Measurements from ENCODE around the gene POLRMT.

DNA sequence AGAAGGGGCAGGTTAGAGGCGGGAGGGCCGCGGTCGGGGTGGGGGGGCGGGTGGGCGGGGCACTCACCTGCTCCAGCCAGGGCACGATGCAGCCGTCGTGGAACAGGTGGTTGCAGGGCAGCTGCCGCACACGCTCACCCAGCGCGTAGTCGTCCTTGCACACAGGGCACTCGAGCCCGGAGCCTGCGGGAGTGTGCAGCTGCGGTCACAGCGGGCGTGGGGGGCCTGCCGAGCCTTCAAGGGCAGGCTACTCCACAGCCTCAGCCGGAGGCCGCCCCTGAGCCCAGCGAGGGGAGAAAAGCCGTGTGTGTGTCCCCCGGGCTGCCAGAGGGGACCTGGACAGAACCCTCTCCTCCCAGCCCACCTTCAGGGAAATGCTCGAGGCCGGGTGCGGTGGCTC, 15.0 kb upstream of the POLRMT start:
- TF ChIP-seq ZNF791 (tag by site-specific recombination; IDR thresholded peaks at IDR 0.05) (no peak), ZNF175 (tag by site-specific recombination; IDR thresholded peaks at IDR 0.05) (no peak), YY1 (tag by site-specific recombination; IDR thresholded peaks at IDR 0.05) (no peak), TCF7L2 (IDR thresholded peaks at IDR 0.05; ENCODE audit: borderline replicate concordance, low read depth, low read length) (no peak), GLIS1 (tag by site-specific recombination; IDR thresholded peaks at IDR 0.05) (no peak), ZNF214 (tag by site-specific recombination; IDR thresholded peaks at IDR 0.05; ENCODE audit: borderline replicate concordance) (no peak), ZNF223 (tag by site-specific recombination; IDR thresholded peaks at IDR 0.05) (no peak), ZNF114 (tag by site-specific recombination; IDR thresholded peaks at IDR 0.05) (no peak)
- TF ChIP-seq, protein P1, sequence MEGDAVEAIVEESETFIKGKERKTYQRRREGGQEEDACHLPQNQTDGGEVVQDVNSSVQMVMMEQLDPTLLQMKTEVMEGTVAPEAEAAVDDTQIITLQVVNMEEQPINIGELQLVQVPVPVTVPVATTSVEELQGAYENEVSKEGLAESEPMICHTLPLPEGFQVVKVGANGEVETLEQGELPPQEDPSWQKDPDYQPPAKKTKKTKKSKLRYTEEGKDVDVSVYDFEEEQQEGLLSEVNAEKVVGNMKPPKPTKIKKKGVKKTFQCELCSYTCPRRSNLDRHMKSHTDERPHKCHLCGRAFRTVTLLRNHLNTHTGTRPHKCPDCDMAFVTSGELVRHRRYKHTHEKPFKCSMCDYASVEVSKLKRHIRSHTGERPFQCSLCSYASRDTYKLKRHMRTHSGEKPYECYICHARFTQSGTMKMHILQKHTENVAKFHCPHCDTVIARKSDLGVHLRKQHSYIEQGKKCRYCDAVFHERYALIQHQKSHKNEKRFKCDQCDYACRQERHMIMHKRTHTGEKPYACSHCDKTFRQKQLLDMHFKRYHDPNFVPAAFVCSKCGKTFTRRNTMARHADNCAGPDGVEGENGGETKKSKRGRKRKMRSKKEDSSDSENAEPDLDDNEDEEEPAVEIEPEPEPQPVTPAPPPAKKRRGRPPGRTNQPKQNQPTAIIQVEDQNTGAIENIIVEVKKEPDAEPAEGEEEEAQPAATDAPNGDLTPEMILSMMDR (tag by site-specific recombination; IDR thresholded peaks at IDR 0.05), result no peak
- TF ChIP-seq, protein P2, sequence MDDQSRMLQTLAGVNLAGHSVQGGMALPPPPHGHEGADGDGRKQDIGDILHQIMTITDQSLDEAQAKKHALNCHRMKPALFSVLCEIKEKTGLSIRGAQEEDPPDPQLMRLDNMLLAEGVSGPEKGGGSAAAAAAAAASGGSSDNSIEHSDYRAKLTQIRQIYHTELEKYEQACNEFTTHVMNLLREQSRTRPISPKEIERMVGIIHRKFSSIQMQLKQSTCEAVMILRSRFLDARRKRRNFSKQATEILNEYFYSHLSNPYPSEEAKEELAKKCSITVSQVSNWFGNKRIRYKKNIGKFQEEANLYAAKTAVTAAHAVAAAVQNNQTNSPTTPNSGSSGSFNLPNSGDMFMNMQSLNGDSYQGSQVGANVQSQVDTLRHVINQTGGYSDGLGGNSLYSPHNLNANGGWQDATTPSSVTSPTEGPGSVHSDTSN (CRISPR knock-in tag; IDR thresholded peaks at IDR 0.05), result no peak
- TF ChIP-seq, protein P3, sequence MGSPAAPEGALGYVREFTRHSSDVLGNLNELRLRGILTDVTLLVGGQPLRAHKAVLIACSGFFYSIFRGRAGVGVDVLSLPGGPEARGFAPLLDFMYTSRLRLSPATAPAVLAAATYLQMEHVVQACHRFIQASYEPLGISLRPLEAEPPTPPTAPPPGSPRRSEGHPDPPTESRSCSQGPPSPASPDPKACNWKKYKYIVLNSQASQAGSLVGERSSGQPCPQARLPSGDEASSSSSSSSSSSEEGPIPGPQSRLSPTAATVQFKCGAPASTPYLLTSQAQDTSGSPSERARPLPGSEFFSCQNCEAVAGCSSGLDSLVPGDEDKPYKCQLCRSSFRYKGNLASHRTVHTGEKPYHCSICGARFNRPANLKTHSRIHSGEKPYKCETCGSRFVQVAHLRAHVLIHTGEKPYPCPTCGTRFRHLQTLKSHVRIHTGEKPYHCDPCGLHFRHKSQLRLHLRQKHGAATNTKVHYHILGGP (tag by site-specific recombination; IDR thresholded peaks at IDR 0.05), result no peak
